ENCODE data around the gene STK35.

The STK35 gene

GRCh38 chr20:2163312-2163711 lies 61.7 kb downstream of the STK35 start:
- Histone ChIP-seq H3K27ac (ENCODE audit: low read depth, low read length, poor library complexity, severe bottlenecking) (no peak overlapping the region), H2AFZ (ENCODE audit: low read length) (no peak overlapping the region), H3K9ac (ENCODE audit: low read length) (no peak overlapping the region), H3F3A (ENCODE audit: insufficient read depth, low read length) (no peaks in the 10 kb centered on the region), H3K4me2 (ENCODE audit: low read length) (no peak overlapping the region), H3K27me3 (ENCODE audit: insufficient read depth, low read length) (no peaks in the 10 kb centered on the region), H3K9me2 (ENCODE audit: low read depth, low read length) (no peaks in the 10 kb centered on the region), H3K4me1 (ENCODE audit: insufficient read depth, low read length, severe bottlenecking) (no peaks in the 10 kb centered on the region), H3K36me3 (ENCODE audit: insufficient read depth, low read length) (no peaks in the 10 kb centered on the region), H3K79me2 (ENCODE audit: insufficient read depth, low read length) (no peaks in the 10 kb centered on the region), H4K20me1 (ENCODE audit: insufficient read depth, low read length) (no peaks in the 10 kb centered on the region; the same call in 1 of the 2 replicates), H3K4me3 (ENCODE audit: low read depth, low read length, poor library complexity, severe bottlenecking) (no peak overlapping the region), H3K9me3 (ENCODE audit: low read length) (no peaks in the 10 kb centered on the region)
- no peak for TF ChIP-seq EZH2 (IDR thresholded peaks at IDR 0.05; ENCODE audit: borderline replicate concordance, low read length)
- no peak for TF ChIP-seq CTCF (IDR thresholded peaks at IDR 0.05; ENCODE audit: low read length)

GRCh38 chr20:2163757-2164156 lies 62.1 kb downstream of the STK35 start:
- TF ChIP-seq CTCF (IDR thresholded peaks at IDR 0.05; ENCODE audit: low read length), result no peak
- TF ChIP-seq EZH2 (IDR thresholded peaks at IDR 0.05; ENCODE audit: borderline replicate concordance, low read length), result no peak
- H3K9ac ChIP-seq (ENCODE audit: low read length), result no peak overlapping the region
- H3K4me3 ChIP-seq (ENCODE audit: low read depth, low read length, poor library complexity, severe bottlenecking), result no peak overlapping the region

GRCh38 chr20:2164421-2164820 lies 62.8 kb downstream of the STK35 start:
- H3K9me3 ChIP-seq (ENCODE audit: low read length), result no peaks in the 10 kb centered on the region
- no peaks in the 10 kb centered on the region for H3K9me2 ChIP-seq (ENCODE audit: low read depth, low read length)
- no peaks in the 10 kb centered on the region for H3K4me1 ChIP-seq (ENCODE audit: insufficient read depth, low read length, severe bottlenecking)
- H3K27ac ChIP-seq (ENCODE audit: low read depth, low read length, poor library complexity, severe bottlenecking), result no peak overlapping the region
- no peaks in the 10 kb centered on the region; the same call in 1 of the 2 replicates for H4K20me1 ChIP-seq (ENCODE audit: insufficient read depth, low read length)
- H3K79me2 ChIP-seq (ENCODE audit: insufficient read depth, low read length), result no peaks in the 10 kb centered on the region
- no peaks in the 10 kb centered on the region for H3K27me3 ChIP-seq (ENCODE audit: insufficient read depth, low read length)
- H2AFZ ChIP-seq (ENCODE audit: low read length), result no peak overlapping the region
- no peaks in the 10 kb centered on the region for H3K36me3 ChIP-seq (ENCODE audit: insufficient read depth, low read length)
- no peak overlapping the region for H3K4me2 ChIP-seq (ENCODE audit: low read length)
- no peak overlapping the region for H3K4me3 ChIP-seq (ENCODE audit: low read depth, low read length, poor library complexity, severe bottlenecking)
- TF ChIP-seq EZH2 (IDR thresholded peaks at IDR 0.05; ENCODE audit: borderline replicate concordance, low read length) (no peak), CTCF (IDR thresholded peaks at IDR 0.05; ENCODE audit: low read length) (no peak)
- H3F3A ChIP-seq (ENCODE audit: insufficient read depth, low read length), result no peaks in the 10 kb centered on the region
- H3K9ac ChIP-seq (ENCODE audit: low read length), result no peak overlapping the region

More at GRCh38 chr20:2163757-2164156, 62.1 kb downstream of the STK35 start:
- Histone ChIP-seq H3K36me3 (ENCODE audit: insufficient read depth, low read length) (no peaks in the 10 kb centered on the region), H3K27ac (ENCODE audit: low read depth, low read length, poor library complexity, severe bottlenecking) (no peak overlapping the region), H3K4me2 (ENCODE audit: low read length) (no peak overlapping the region), H3K9me2 (ENCODE audit: low read depth, low read length) (no peaks in the 10 kb centered on the region), H4K20me1 (ENCODE audit: insufficient read depth, low read length) (no peaks in the 10 kb centered on the region; the same call in 1 of the 2 replicates), H3F3A (ENCODE audit: insufficient read depth, low read length) (no peaks in the 10 kb centered on the region), H2AFZ (ENCODE audit: low read length) (no peak overlapping the region), H3K27me3 (ENCODE audit: insufficient read depth, low read length) (no peaks in the 10 kb centered on the region), H3K79me2 (ENCODE audit: insufficient read depth, low read length) (no peaks in the 10 kb centered on the region), H3K4me1 (ENCODE audit: insufficient read depth, low read length, severe bottlenecking) (no peaks in the 10 kb centered on the region), H3K9me3 (ENCODE audit: low read length) (no peaks in the 10 kb centered on the region)

Measured in OCI-LY1 (cell line).